Measurements from ENCODE around the gene TCFL5. TPM values are rescaled to one million over a fixed set of nuclear protein-coding genes. Genes with fewer than 3 reads are reported as not detected.

The TCFL5 gene
- total RNA-seq, 1 experiment from 2014 or later: 15.1 TPM

GRCh38 chr20:62884556-62884955 is 22.9 kb upstream of the TCFL5 start:
- Mint-ChIP-seq H3K36me3 (ENCODE audit: insufficient read depth, unreplicated experiment) (peaks cover 72% of the 10 kb centered on the region), H3K27ac (ENCODE audit: unreplicated experiment) (no peak overlapping the region), H3K4me1 (ENCODE audit: low read depth, unreplicated experiment) (no peaks in the 10 kb centered on the region), H3K9me3 (ENCODE audit: unreplicated experiment) (no peaks in the 10 kb centered on the region), H3K4me3 (ENCODE audit: unreplicated experiment) (no peak overlapping the region), H3K27me3 (ENCODE audit: insufficient read depth, unreplicated experiment) (no peaks in the 10 kb centered on the region)
- ChIA-PET POLR2A (no interaction called here), CTCF (interaction anchor here (0.6 to 0.9 kb wide), 2 partner anchors 10 to 13 kb away, joined by 3 read pairs; no protein-coding TSS in a partner anchor)
- Histone ChIP-seq H3K4me1 (no peaks in the 10 kb centered on the region), H3K36me3 (ENCODE audit: control insufficient read depth, insufficient read depth, low read length) (0 out of 2 replicates have a peak, but pooled peaks cover 6% of the 10 kb centered on the region), H3K27me3 (replicated peaks; ENCODE audit: control insufficient read depth, insufficient read depth, low read length) (no peaks in the 10 kb centered on the region), H3K4me3 (ENCODE audit: low read depth, low read length) (no peak overlapping the region), H3K9me3 (no peaks in the 10 kb centered on the region)
- TF ChIP-seq, protein P1, sequence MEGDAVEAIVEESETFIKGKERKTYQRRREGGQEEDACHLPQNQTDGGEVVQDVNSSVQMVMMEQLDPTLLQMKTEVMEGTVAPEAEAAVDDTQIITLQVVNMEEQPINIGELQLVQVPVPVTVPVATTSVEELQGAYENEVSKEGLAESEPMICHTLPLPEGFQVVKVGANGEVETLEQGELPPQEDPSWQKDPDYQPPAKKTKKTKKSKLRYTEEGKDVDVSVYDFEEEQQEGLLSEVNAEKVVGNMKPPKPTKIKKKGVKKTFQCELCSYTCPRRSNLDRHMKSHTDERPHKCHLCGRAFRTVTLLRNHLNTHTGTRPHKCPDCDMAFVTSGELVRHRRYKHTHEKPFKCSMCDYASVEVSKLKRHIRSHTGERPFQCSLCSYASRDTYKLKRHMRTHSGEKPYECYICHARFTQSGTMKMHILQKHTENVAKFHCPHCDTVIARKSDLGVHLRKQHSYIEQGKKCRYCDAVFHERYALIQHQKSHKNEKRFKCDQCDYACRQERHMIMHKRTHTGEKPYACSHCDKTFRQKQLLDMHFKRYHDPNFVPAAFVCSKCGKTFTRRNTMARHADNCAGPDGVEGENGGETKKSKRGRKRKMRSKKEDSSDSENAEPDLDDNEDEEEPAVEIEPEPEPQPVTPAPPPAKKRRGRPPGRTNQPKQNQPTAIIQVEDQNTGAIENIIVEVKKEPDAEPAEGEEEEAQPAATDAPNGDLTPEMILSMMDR (IDR thresholded peaks at IDR 0.05; ENCODE audit: insufficient read depth in 1 of 2, low read depth in 1 of 2, low read length in 1 of 2, severe bottlenecking in 1 of 2, unreplicated experiment in 1 of 2): no peak
- no TSS peak for BruUV-seq (replicated peaks)
- DNase-seq: no peak
- intact Hi-C loops (cut with micrococcal nuclease; ENCODE audit: unreplicated experiment): no loop called here

- Mint-ChIP-seq H3K27ac (ENCODE audit: unreplicated experiment) (no peak overlapping the region), H3K27me3 (ENCODE audit: insufficient read depth, unreplicated experiment) (no peaks in the 10 kb centered on the region), H3K36me3 (ENCODE audit: insufficient read depth, unreplicated experiment) (peaks cover 54% of the 10 kb centered on the region), H3K4me3 (ENCODE audit: unreplicated experiment) (no peak overlapping the region), H3K4me1 (ENCODE audit: low read depth, unreplicated experiment) (no peaks in the 10 kb centered on the region), H3K9me3 (ENCODE audit: unreplicated experiment) (no peaks in the 10 kb centered on the region)
- ChIA-PET CTCF (interaction anchor here (0.6 kb wide), 2 partner anchors 25 to 35 kb away, joined by 3 to 6 read pairs; no protein-coding TSS in a partner anchor), POLR2A (no interaction called here)
- H3K27me3 ChIP-seq (replicated peaks; ENCODE audit: control insufficient read depth, insufficient read depth, low read length): no peaks in the 10 kb centered on the region
- H3K9me3 ChIP-seq: no peaks in the 10 kb centered on the region
- intact Hi-C loops (cut with micrococcal nuclease; ENCODE audit: unreplicated experiment): no loop called here
- H3K4me3 ChIP-seq (ENCODE audit: low read depth, low read length): no peak overlapping the region
- H3K36me3 ChIP-seq (ENCODE audit: control insufficient read depth, insufficient read depth, low read length): 0 out of 2 replicates have a peak, but pooled peaks cover 5% of the 10 kb centered on the region
- TF ChIP-seq, protein P1 (IDR thresholded peaks at IDR 0.05; ENCODE audit: insufficient read depth in 1 of 2, low read depth in 1 of 2, low read length in 1 of 2, severe bottlenecking in 1 of 2, unreplicated experiment in 1 of 2): no peak
- BruUV-seq (replicated peaks): no TSS peak
- DNase-seq: no peak
- no peaks in the 10 kb centered on the region for H3K4me1 ChIP-seq
Observed at GRCh38 chr20:62882426-62882825, 20.8 kb upstream of the TCFL5 start.

DNA sequence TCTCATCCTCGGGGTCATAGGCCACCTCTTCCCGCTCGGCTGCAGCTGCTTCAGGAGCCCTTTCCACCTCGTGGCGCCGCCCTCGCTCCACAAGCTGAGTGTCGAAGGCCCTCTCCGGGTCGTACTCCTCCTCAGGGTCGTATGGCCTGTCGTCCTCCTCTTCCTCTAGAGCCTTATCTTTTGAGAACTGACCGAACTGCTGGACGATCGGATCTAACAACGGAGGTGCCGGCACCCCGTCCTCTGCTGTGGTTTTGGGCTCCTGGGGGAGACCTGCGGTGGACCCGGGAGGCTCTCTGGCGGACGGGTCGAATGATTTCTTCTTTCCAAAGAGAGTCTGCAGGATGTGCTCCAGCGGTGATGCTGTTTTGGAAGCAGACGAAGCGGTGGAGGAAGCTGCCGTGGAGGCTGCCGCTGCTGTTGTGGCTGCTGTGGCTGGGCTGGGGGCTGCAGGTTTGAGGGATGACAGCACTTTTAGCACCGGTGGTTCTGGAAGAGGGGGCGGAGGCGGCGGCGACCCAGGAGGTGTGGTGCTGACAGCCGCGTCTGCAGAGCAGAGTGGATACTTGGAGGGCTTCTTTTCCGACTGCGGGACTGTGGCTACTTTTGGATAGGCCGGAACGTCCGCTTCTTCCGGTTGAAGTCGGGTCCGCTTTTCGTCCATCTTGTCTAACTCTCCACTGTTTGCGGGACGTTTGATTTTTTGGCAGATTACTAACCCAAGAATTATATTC is 20.2 kb upstream of the TCFL5 start:
- 0 out of 2 replicates have a peak, but pooled peaks cover 5% of the 10 kb centered on the region for H3K36me3 ChIP-seq (ENCODE audit: control insufficient read depth, insufficient read depth, low read length)
- no peaks in the 10 kb centered on the region for H3K27me3 ChIP-seq (replicated peaks; ENCODE audit: control insufficient read depth, insufficient read depth, low read length)
- peaks cover 48% of the 10 kb centered on the region for H3K36me3 Mint-ChIP-seq (ENCODE audit: insufficient read depth, unreplicated experiment)
- POLR2A ChIA-PET: no interaction called here
- H3K4me1 ChIP-seq: no peaks in the 10 kb centered on the region
- DNase-seq: no peak
- intact Hi-C loops (cut with micrococcal nuclease; ENCODE audit: unreplicated experiment): no loop called here
- H3K27me3 Mint-ChIP-seq (ENCODE audit: insufficient read depth, unreplicated experiment): no peaks in the 10 kb centered on the region
- H3K4me3 Mint-ChIP-seq (ENCODE audit: unreplicated experiment): no peak overlapping the region
- peak overlapping the region; percentile 9 for H3K27ac Mint-ChIP-seq (ENCODE audit: unreplicated experiment)
- BruUV-seq (replicated peaks): no TSS peak
- no peak overlapping the region for H3K4me3 ChIP-seq (ENCODE audit: low read depth, low read length)
- CTCF ChIA-PET: interaction anchor here (0.6 kb wide), 2 partner anchors 26 to 34 kb away, joined by 3 to 6 read pairs; no protein-coding TSS in a partner anchor
- TF ChIP-seq, protein P1 (IDR thresholded peaks at IDR 0.05; ENCODE audit: insufficient read depth in 1 of 2, low read depth in 1 of 2, low read length in 1 of 2, severe bottlenecking in 1 of 2, unreplicated experiment in 1 of 2): no peak
- no peaks in the 10 kb centered on the region for H3K9me3 ChIP-seq
- no peaks in the 10 kb centered on the region for H3K9me3 Mint-ChIP-seq (ENCODE audit: unreplicated experiment)
- no peaks in the 10 kb centered on the region for H3K4me1 Mint-ChIP-seq (ENCODE audit: low read depth, unreplicated experiment)

Measured in Caco-2 (cell line).